ENCODE measurements around the gene PTPRCAP.
"Not testable (repeated sequence)": the region's sequence is repeated elsewhere in the genome, so short reads cannot be mapped to it uniquely, and the experiment has no call there.

Gene PTPRCAP

GRCh38 chr11:67437082-67437808 is at the start of gene PTPRCAP:
Gene PTPRCAP, minus strand, starts transcription at chr11:67437682. Its CDS starts 63 bp downstream, at chr11:67437619.
- peak; percentile 22 for DNase-seq

DNA sequence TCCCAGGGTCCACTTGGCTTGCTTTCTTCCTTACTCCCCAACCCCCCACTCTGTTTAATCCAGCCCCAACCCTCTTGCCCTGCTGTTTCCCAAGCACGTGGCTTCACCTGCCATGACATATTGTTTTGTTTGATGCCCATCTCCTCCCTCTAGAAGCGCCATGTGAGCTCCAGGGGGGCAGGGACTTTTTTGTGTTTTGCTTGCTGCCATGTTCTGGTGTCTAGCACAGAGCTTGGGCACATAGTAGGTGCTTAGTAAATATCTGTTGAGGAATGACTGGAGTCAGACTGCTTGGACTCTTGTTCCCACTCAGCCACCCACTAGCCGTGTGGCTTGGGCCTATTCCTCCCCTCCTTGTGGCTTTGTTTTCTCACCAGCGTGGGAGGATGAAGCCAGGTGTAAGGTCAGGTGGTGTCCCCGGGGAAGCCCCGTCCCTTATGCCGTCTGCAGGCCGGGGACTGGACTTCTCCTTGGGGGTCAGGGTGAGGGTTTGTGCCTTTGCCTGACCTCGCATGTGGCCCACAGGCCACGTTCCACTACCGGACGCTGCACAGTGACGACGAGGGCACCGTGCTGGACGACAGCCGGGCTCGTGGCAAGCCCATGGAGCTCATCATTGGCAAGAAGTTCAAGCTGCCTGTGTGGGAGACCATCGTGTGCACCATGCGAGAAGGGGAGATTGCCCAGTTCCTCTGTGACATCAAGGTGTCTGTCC is 49.2 kb upstream of the PTPRCAP start:
- DNase-seq = no peak

- DNase-seq = not testable (repeated sequence)
These were observed 48.4 kb upstream of the PTPRCAP start for GRCh38 chr11:67485873-67486361.

- no peak for DNase-seq
These were observed 47.4 kb upstream of the PTPRCAP start for GRCh38 chr11:67484847-67485311.

- no peak for DNase-seq
These were observed 46.6 kb upstream of the PTPRCAP start for GRCh38 chr11:67483831-67484665.

GRCh38 chr11:67482827-67483798 is 45.6 kb upstream of the PTPRCAP start, which contains the start of gene AIP:
Gene AIP, plus strand, starts transcription at chr11:67483026. Its CDS starts 133 bp downstream, at chr11:67483159.
- DNase-seq = peak; percentile 98

GRCh38 chr11:67482275-67482826 is 44.9 kb upstream of the PTPRCAP start:
- no peak for DNase-seq

GRCh38 chr11:67477344-67478050 is 40.0 kb upstream of the PTPRCAP start:
- DNase-seq = not testable (repeated sequence)

DNA sequence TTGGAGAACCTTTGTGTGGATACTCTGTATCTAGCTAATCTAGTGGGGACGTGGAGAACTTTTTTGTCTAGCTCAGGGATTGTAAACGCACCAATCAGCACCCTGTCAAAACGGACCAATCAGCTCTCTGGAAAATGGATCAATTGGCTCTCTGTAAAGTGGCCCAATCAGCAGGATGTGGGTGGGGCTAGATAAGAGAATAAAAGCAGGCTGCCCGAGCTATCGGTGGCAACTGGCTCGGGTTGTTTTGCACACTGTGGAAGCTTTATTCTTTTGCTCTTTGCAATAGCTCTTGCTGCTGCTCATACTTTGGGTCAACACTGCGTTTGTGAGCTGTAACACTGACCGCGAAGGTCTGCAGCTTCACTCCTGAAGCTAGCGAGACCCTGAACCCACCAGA is 39.2 kb upstream of the PTPRCAP start:
- DNase-seq = not testable (repeated sequence)

- no peak for DNase-seq
These were observed 35.4 kb upstream of the PTPRCAP start for GRCh38 chr11:67472882-67473281.

- no peak for DNase-seq
These were observed 33.0 kb upstream of the PTPRCAP start for GRCh38 chr11:67470337-67471002.

- DNase-seq = no peak
These were observed 32.0 kb upstream of the PTPRCAP start for GRCh38 chr11:67469508-67469811.

DNA sequence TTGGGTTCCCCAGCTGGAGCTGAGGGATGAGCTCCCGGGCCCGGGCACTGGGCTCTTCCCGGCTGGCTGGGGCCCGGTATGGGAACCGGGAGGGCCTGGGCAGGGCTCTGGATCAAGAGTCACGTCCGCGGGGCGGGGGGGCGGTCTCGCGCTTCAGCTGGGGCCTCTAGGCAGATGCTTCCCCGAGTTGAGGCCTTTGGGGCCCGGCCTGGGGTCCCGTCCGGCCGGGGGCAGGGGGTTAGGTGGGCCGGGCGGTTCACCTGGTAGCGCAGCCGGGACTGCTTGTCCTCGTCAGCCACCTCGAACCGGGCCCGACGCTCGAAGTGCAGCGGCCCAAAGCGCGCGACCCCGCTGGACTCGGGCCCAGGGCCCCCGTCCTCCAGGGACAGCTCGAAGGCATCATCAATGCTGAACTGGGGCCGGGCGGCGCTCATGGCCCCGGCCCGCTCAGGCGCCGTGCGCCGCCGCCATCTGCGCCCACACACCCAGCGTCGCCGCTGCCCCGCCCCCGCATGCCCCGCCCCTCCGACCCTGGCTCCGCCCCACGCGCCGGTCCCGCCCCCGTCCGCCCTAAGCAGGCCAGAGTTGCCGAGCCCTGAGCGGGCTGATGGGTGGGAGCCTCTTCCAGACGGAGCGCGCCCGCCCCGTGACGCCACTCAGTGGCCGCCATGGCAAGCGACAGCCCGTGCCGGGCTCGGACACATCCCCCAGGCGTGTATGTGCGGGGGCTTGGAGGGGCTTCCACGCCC is 31.5 kb upstream of the PTPRCAP start, which contains the start of gene TMEM134:
Gene TMEM134, minus strand, starts transcription at position 493 of the 749 bp plus-strand sequence. Its CDS starts 59 bp downstream, at position 434.
- peak; percentile 92 for DNase-seq

DNA sequence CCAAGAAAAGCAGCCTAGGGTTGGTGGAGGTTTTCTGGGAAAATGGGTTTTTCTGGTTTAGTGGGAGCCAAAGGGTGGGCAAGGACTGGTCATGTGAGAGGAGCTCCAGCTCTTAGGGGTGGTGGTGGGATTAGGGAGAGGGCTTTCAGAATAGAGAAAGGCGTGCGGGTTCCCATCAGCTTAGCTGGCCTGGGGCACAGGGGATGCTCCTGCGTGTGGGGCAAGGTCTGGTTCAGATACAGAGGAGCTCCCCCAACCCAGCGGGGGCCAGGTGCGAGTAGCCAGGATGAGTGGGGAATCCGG is 30.9 kb upstream of the PTPRCAP start:
- no peak for DNase-seq

- no peak for DNase-seq
These were observed 30.6 kb upstream of the PTPRCAP start for GRCh38 chr11:67468056-67468455.

- no peak for DNase-seq
These were observed 29.7 kb upstream of the PTPRCAP start for GRCh38 chr11:67466962-67467771.

DNA sequence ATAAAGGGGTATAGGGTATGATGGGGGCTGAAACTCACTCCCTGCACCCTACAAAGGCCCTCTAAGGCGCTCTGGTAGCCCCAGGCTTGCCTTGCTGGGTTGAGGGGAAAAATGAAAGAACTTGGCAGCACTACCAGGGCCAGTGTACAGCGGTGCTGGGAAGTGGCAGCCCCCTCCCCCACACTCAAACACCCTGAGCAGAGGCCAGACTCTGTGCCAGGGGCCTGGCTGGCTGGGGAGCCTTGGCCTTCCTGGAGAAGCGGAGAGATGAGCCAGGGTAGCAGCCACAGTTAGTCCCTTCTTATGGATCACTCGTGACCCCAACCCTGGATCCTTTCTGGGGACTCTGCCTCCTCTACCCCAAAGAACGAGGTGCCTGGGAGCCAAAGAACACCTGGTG is 28.9 kb upstream of the PTPRCAP start:
- DNase-seq = no peak

DNA sequence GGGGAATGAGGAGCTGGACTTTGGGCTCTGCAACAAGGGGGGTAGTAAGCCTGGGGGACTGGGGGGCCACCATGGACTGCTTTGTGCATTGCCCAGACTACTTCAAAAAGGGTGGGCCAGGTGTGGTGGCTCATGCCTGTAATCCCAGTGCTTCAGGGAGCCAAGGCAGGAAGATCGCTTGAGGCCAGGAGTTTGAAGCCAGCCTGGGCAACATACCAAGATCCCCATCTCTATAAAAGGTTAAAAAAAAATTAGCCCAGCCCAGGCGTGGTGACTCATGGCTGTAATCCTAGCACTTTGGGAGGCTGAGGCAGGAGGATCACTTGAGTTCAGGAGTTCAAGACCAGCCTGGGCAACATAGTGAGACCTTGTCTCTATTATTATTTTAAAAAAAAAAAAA is 28.0 kb upstream of the PTPRCAP start:
- DNase-seq = peak; percentile 17

DNA sequence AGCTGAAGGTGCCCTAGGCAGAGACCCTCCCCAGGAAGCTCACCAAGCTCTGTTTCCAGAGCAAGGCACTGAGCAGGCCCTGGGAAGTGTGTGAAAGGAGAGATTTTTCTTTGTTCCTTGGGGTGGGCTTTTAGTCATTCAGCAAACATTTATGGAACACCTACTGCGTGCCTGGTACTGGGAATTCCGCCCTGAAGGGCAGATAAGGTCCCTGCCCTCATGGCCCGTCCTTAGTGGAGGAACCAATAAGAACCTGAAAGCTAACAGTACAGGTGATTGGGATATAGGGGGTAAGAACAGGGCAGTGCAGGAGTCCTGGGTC is 27.7 kb upstream of the PTPRCAP start:
- no peak for DNase-seq

Measured in fibroblast of skin of right quadriceps (primary cell).